Stimulated activated CD4-positive, alpha-beta T cell treated with anti-CD3 and anti-CD28 coated beads, Interleukin-15, amount 100 ng/mL, for 1 hour (primary cell): ENCODE measurements around the gene SULF2.

Experiments
- DNase-seq, 2 donors: peaks; one replicate each; pipeline ENCODE4 v3.0.0-alpha.2; 2020; ENCODE audit warnings: low read depth in 1 of 2, low spot score in 1 of 2

Gene SULF2

DNA sequence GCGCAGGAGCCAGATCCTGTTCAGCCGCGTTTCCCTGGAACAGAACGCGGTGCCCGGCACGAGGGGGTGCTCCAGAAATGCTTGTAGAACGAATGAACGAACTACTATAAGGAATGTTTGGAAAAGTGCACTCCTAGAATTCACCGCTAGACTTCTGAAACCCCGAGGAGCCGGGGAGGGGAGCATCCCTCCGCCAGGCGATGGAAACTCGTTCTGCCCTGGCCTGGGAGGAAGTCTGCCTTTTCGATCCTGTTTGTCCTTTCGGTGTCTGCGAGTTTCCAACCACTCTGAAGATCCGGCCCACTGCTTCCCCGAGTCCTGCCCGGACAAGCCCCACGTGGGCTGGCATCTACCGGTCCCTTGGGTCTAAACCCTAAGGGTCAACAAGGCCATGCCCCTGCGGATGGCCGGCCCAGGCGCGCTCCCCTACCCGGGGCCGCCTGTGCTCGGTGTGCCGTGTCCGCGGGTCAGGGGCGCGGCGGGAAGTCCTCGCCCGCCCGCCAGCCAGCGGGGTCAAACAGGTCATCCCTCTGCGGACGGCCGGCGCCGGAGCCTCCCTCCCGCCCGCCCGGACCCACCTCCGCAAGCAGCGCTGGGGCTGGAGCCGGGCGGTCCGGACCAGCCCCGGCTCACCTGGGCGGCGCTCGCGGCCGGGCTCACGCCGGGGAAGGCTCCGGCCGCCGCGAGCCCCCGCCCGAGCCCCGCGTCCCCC is 526 bp downstream of the SULF2 start:
- no peak for DNase-seq

DNA sequence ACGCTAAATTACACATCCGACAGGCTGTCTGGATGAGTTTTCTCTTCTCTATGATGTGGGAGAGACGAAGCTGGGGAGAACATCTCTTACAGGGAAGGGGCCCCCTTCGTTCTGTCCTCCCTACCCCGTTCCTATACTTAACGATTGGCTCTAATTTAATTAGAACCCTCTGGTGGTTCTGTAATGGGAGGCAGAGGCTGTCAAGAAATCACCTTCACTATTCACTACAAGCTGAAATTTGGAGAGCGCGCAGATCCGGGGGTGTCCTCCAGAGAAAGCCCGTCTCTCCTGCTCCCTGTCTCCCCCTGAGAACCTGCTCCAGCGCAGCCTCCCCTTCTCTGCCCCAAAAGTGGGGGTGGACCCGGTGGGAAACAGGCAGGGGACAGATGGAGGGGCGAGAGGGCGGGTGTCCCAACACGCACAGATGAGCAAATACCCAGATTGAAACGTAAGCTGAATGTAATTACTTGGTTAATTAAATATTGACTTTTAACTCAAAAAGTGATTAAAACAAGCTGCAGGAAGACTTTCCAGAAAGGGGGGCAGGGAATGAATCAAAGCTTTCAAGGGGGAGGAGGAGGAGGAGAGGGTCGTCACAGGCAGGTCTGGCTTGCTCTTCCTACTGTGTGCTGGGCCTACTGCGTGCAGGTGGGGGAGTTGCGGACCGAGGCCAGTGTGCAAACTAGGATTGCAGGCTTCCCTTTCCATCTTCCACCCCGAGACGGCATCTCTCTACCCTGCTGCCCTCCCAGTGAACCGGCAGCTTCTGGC is 1.3 kb downstream of the SULF2 start:
- DNase-seq: no peak

DNA sequence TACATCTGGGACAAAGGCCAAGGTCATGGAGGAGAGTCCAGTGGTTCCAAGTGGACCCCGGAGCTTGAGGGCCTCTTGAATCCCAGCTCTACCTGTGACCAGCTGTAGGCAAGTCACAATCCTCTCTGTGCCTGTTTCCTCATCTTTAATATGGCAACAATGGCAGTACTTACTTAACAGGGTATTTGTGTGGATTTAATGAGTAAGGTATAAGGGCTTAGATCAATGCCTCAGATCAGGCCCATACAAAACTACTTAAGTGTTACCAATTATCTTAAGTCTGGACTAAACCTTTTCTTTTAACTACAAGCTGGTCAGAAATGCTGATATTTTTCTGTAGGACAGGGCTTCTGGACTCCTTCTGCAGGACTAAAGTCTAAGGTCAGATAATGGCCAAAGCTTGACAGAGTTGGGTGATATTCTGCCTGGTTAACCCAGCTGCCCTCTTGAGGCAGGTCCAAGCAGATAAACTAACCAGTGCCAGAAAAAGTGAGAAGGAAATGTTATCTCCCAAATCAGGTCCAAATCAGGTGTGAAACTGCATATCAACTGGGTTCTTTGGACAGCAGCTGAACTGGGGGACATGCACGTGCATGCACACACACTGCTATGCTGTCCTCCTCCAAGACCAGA is 2.2 kb downstream of the SULF2 start:
- DNase-seq: no peak

DNA sequence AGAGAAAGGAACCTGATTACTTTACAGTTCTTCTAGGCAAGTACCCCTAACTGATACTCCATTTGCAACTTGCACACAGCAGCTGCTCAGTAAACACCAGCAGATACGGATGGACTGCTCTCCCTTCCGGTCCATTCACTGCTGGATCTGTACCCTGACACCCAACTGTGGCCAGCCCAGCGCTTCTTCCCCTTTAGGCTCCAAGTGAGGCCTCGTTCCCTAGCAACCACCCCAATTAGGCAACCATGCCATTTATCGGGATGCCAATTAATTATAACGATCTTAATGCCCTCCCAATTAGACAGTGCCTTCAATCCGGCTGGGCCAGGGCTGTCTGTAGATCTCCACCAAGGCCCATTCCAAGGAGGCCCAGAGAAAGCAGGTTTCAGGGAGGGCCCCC is 3.2 kb downstream of the SULF2 start:
- DNase-seq: no peak

DNA sequence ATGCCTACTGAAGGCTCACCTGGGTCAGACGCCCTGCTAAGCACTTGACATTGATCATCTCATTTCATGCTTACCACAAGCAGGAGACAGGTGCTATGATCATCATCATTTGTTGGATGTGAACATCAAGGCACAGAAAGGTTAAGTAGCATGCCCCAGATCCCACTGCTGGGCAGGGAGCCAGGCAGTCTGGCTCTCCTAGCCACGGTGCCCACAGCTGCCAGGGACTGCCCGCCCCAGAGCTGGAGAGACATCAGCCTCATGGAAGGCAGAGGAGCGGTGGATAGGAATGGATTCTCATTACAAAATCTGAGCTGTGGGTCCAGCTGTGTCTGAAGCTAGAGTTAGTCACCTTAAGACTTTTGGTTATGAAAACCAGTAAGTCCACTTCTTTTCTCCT is 3.6 kb downstream of the SULF2 start:
- no peak for DNase-seq

DNA sequence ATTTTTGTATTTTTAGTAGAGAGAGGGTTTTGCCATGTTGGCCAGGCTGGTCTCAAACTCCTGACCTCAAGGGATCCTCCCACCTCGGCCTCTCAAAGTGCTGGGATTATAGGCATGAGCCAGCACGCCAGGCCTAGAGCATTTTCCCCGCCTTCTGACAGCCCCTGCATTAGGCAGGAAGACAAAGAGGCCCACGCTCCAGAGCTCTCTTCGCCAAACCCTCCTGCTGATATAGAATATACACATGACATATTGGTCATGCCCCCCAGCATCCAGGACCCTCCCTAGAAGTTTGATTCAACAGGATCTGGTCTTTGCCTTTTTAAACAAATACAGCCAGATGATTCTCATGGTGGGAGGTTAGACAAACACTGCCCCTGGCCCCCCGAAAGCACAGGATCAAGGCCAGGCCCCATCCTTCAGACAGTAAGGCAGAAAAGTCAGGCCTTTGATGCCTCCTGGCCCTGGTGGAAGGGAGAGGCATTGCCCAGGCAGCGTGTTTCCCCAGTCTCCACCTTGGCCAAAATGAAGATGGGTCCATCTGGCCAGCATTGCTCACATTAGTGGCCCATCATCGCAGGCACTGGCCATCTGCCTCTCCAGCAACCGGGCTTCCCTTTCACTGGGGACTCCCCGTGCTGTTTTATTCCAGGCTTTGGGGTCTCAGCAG is 4.4 kb downstream of the SULF2 start:
- no peak for DNase-seq

DNA sequence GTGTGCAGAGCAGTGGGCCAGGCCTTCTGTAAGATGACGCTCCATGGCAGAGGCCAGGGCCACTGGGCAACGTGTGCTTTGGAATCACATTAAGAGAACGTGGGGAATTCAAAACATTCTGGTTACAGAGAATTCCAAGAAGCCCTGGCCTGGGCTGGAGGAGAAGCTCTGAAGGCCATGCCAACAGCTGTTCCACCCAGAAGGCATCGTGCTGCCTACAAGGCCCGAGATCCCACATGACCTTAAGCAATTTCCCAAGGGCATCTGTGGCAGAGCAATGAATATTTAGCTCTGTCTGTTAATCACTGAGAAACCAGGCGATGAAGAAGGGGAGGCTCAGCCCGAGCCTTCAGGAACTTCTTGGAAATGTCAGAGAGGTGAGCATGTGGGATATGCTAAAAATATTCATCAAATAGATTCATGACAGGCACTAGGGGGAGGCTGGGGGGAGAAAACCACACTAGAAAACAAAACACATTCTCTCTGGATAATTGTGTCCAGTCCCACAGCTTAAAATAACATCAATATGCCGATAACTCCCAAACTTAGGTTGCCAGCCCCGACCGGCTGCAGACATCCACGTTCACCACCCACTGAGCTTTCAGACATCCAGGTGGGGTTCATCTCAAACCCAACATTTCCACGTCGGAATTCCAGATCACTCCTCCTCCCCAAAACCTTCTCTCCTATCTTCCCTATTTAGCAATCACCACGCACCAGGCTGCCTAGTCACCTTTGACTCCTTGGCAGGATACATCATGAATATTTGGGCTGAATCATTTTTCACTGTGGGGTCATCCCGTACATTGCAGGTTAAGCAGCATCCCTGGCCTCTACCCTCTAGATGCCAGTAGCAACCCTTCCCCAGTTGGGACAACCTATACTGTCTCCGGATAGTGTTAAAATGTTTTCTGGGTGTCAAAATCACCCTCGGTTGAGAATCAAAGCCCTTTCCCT is 6.6 kb downstream of the SULF2 start:
- DNase-seq: no peak

DNA sequence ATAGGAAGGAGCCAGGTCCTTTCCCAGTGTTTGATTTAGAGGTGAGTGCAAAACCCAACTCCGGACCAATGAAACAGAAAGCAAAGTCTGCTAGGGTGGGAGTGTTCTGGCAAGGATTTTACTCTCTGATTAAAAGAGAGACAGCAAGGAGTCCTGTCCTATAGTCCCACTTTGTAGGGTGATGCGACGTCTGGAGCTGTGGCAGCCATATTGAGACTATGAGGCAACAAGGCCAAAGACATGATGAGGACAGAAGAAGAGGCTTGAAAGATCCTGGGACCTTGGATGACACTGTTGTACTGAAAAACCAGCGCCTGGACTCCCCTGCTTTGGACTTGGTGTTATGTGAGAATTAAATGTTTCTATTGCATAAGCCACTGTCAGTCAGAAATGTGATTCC is 8.1 kb downstream of the SULF2 start:
- DNase-seq: no peak

DNA sequence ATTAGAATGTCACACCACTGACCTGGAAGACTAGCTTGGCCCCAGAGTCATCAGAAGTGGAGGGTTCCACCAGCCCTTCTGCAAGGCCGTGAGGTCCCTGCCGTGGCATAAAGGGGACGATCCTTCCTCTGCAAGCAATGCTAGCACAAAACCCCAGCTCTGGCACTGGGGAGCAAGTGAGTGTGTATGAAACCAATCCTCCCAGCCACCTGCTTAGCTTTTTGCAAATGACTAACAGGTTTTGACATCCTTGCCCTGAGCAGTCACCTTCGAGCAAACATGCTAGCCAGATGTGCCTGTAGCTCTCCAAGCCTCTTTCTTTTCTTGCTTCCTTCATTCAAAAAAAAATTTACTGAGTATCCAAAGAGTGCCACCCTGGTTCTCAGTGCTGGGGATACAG is 8.6 kb downstream of the SULF2 start:
- no peak for DNase-seq

DNA sequence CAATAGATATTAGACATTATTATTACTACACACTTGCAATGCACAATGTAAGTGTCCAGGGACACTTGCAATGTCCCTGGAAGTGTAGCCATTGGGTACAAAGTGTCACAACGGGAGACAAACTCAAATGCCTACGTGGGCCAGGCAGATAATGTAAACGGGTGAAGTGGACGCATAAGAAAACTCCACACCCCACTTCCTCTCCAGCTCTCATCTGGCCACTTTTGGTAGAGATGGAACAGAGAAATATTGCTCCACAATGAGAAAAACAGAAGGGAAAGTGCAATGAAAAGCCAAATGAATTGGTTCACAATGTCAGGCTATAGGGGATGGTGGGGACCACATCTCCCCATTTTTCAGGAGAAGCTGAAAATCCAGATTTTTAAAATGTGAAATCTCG is 9.4 kb downstream of the SULF2 start:
- no peak for DNase-seq

DNA sequence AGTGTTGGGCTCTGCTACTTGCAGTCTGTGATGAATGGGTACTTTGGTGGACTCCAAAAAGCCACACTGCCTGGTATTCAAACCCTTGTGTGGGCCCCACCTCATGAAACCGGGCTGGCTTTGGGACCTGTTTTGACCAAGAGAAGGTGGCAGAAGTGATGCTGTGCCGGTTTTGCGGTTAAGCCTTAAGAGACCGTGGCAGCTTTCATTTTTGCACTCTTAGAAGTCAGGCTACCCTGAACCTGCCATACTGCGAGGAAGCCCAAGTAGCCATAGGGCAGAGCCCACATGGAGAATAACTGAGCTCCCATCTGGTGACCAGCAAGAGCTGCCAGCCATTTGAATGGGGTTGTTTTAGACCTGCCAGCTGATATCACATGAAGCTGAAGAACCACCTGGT is 10.2 kb downstream of the SULF2 start:
- DNase-seq: no peak

DNA sequence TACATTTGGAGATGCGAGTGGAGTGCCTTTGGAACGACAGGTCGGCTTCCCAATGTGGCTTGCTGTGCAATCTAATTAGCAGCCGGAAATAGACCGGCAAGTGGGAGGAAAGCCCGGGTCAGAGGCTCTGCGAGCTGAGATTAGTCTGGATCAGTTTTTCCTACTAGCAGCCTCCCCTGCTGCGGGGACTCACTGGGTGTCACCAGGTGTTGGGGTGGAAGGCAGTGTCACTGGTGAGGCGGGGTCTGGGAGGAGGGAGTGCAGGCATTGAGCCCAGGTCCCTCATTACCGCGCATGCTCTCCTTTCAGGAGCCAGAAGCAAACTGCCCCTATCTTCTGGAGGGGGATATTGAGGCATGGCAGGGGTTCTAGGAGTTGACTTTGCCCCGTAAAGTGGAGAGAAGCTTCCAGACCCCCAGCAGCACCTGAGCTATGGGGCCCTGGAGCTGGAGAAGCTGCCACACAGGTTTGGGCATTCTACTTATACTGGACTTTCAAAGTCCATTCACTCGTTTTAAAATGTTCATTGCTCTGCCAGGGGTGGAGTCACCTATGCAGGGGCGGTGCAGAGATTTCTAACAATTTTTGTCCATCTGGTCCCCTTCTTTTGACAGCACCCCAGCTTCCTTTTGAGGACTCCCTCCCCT is 11.0 kb downstream of the SULF2 start:
- DNase-seq: no peak

DNA sequence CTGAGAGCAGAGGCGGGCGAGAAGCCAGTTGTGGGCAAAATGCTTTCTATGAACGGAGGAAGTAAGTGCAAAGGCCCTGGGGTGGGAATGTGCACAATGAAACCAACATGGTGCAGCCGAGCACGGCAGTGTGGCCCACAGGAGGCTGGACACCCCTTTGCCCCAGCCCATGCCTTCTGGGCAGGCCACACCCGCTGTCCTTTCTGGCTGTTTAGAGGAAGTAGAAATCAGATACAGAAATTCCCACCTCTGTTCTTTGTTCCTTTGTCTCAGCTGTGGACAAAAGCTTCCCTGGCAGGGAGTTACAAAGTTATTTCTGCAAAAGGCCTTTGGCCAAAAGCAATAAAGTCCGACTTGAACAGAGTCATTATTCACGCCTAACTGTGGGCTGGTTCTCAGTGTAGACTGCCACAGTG is 11.9 kb downstream of the SULF2 start:
- DNase-seq: no peak

DNA sequence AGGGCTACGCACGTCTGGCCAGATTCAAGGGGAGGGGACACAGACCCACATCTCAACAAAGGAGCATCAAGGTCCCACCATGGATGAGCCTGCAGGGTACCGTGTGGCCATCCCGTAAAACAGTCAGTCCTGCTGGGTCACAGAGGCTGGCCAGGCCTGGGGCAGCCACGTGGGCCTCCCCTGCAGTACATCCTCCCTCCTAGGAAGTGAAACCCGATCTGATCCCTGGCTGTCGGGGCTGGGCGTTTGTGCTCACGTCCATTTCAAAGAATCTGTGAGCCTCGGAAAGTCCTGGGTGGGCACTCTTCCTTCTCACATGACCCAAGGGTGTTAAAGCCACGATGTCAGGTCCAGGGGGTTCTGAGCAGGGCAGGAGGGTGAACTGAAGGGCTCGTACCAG is 14.3 kb downstream of the SULF2 start:
- no peak for DNase-seq

DNA sequence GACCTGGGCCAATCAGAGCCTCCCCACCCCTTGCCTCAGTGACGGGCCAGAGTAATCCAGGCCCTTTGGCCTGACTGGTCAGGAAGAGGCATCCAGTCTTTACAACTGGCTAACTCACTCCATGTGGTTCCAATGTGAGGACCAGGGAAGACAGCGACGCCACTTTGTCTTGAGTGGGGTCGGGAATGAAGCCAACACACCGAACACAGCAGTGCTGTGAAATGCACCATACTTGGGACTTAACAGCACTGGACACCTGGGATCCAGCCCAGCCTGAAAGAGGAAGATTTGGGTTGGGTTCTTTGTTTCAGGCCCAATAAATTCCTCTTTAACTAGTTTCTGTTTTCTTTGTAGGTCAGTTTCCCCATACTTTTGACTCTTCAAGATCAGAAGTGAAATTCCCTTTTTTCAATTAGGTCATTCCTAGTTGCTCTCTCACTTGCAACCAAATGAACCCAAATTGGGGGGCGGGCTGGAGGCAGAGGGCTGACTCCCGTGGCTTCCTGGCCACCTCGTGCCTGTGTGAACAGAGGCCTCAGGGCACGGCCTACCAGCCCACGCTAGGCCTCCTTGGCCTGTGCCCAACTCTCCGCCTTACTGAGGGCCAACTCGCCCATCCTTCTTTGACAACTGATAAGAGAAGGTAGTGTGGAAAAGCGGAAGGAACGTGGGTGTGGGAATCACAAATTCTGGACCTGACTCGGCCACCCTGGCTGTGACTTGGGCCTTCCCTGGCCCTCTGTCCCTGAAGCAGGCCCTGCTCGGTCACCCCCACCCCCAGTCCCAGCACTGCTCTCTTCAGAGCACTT is 17.1 kb downstream of the SULF2 start:
- no peak for DNase-seq

DNA sequence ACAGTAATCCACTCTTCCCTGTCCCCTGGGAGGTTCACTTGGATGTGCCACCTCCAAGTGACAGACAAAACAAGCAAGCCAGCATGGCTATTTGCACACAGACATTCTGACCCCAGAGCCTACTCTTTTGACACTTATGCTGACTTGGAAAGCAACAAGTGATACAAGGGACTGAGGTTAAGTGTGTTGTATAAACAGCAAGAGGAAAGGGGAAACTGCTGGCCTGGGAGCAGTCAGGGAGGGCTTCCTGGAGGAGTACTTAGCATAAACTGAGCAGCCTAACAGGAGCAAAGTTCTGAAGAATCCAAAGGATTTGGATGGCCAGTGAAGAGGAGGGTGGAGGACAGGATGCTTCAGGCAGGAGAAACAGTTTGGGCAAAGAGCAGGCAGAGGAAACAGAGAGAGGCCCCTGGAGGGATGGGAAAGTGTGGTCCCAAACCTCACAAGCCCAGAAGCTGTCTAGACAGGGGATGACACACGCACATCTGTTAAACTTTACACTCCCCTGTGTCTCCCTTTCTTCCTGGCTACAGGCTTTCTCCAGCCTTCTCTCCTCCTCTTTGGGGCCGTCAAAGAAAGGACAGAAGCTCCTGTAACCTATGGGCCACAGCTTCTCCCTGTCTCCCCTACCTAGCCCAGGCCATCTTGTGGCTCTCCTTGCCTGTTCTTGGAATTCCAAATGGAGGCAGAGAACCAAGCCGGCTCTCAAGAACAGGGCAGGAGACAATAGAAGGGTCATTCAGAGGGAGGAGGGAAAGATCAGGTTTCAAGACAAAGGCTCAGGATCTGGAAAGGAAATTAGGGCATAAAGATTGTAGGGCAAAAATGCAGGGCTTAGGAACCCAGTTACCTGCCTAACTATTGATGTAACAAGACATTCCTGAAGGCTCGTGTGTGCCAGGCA is 19.3 kb downstream of the SULF2 start:
- no peak for DNase-seq

DNA sequence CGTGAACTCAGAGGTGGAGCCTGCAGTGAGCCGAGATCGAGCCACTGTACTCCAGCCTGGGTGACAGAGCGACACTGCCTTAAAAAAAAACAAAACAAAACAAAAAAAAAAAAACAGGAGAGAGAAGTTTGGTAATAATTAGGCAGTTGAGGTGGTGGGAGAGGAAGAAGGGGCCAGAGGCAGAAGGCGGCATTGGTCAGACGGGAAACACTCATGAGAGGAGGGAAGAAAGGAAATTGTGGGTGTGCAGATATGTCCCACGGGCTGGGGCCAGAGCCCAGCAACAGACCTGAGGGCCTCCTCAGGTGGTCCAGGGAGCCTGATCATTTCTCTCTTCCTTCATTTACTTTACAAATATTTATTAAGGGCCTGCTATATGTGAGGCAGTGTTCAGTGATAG is 20.0 kb downstream of the SULF2 start:
- no peak for DNase-seq

DNA sequence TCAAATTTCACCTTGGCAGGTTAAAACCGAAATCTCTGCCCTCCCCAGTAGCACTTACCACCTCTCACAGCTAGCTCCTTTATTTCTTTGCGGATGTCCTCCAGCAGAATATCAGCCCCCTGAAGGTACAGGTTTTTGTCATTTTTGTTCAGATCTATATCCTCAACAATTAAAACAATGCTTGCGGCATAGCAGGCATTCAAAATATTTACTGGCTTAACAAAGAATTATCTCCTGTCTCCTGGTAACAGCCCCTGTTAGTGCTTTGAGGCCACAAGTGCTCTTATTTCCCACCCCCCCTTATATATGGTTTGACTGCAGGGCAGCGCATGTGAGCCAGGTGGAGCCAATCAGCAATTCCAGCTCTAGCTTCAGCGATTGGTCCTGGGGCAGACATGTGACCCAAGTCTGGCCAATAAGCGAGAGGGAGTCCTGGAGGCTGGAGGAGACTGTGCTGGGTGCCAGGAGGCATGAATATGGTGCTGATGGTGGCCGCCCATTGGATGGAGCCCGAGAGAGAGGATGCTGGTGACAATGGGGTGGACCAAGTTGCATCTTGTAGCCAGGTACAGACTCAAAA is 21.0 kb downstream of the SULF2 start:
- DNase-seq: no peak
